GM12864 (cell line): ENCODE data around the gene SV2C.

Source experiments
- DNase-seq: peaks from one replicate; pipeline ENCODE4 v3.0.0-alpha.2; 2011; ENCODE audit warnings: low read depth
- H3K4me3 ChIP-seq: 2 replicates; pipeline ENCODE4 v1.5.1; 2011; ENCODE audit warnings: mild to moderate bottlenecking, low read depth, low read length, control low read depth
- CTCF ChIP-seq: IDR thresholded peaks from 2 replicates; pipeline ENCODE4 v1.5.1; 2011; ENCODE audit warnings: low read depth, mild to moderate bottlenecking, moderate library complexity, low read length, control low read depth, inconsistent platforms; ENCODE audit errors: missing control alignments

SV2C gene

DNA sequence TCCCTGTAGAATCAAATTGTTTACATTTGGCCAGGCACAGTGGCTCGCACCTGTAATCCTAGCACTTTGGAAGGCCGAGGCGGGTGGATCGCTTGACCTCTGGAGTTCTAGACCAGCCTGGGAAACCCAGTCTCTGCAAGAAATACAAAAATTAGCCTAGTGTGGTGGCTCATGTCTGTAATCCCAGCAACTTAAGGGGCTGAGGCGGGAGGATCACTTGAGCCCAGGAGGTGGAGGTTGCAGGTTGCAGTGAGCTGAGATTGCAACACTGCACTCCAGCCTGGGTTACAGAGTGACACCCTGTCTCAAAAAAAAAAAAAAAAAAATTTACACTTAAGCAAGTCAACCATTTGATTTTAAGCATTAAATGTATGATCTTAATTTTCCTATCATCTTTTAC, 302.4 kb downstream of the SV2C start:
- TF ChIP-seq CTCF: no peak
- DNase-seq: no peak
- no peak overlapping the region for H3K4me3 ChIP-seq

DNA sequence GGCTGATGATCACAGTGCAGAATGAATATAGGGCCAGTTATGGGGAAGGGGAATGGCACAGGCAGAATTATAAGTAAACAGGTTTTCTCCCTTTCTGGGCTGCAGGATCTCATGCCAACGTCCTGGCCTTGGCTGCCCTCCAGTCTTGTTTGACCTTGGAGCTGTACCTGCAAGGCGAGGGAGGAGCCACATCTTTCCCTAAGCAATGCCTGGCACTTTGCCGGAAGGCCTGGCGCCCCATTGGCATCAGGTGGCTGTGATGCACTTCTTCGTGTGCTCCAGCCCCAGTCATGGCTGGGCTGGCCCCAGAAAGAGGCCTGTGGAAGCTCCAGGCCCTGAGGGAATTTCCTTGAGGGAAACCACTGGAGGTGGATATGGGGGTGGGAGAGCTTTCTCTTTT, 303.2 kb downstream of the SV2C start:
- no peak overlapping the region for H3K4me3 ChIP-seq
- DNase-seq: no peak
- no peak for TF ChIP-seq CTCF

GRCh38 chr5:76388236-76388635, 305.1 kb downstream of the SV2C start:
- no peak overlapping the region for H3K4me3 ChIP-seq
- DNase-seq: no peak
- no peak for TF ChIP-seq CTCF

DNA sequence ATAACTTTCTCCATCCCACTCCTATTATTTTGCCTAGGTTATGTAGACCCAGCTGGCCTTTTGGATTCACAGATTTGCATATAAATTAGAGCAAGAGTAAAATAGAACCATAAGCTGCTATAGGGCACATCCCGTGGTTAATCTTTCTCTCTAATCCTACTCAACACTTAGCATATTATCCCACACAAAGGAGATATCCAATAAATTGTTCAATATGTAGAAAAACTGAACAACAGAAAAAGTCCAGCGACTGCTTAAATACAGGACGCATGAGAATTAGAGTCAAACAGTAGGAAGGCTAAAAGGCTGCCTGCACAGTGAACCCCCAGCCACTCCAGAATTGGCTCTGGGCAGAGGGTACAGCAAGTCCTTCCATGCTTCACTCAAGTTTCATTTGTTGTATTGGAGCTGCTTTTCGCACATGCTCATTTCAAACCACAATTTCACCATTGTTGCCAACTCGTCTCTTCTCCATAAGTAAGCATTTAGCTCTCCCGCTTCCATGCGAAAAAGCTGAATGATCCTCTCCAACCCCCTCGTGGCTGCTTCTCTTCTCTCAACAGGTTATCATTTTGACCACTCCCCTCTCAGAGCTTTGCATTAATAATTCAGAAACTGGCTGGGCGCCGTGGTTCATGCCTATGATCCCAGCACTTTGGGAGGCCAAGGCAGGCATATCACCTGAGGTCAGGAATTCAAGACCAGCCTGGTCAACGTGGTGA, 305.8 kb downstream of the SV2C start:
- no peak overlapping the region for H3K4me3 ChIP-seq
- no peak for DNase-seq
- TF ChIP-seq CTCF: no peak

DNA sequence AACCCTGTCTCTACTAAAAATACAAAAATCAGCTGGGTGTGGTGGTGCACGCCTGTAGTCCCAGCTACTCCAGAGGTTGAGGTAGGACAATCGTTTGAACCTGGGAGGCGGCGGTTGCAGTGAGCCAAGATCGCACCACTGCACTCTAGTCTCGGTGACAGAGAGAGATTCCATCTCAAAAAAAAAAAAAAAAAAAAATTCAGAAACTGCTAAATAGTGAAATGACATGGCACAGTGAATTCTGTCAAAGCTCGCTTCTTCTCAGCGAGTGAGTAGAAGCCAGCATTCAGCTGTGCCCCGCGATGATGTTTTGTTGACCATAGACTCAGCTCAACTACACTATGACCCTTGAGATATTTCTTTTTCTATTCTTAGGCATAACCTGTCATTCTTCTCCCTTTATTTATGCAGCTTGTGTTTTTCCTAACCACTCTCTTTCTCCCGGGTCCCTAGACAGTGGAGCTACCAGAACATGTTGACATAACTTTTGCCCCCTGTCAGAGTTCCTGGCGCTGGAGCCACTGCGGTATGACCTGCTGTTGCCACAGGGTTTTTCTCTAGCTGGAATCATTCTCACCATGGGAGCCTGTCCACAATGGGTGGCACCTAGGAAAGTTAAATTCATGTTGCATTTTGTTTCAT, 306.5 kb downstream of the SV2C start:
- no peak for TF ChIP-seq CTCF
- no peak overlapping the region for H3K4me3 ChIP-seq
- no peak for DNase-seq

DNA sequence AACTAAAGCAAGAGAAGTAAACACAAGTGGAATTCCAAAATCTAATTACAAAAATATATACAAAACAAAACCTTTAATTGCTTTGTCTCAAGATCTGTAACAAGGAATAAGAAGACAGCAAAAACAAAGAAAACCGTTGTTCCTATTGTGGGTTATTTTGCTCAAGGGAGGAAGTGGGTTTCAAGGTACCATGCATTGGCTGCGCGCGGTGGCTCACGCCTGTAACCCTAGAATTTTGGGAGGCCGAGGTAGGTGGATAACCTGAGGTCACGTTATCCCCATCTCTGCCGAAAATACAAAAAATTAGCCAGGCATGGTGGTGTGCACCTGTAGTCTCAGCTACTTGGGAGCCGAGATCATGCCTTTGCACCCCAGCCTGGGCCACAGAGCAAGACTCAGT, 307.8 kb downstream of the SV2C start:
- H3K4me3 ChIP-seq: no peak overlapping the region
- no peak for TF ChIP-seq CTCF

DNA sequence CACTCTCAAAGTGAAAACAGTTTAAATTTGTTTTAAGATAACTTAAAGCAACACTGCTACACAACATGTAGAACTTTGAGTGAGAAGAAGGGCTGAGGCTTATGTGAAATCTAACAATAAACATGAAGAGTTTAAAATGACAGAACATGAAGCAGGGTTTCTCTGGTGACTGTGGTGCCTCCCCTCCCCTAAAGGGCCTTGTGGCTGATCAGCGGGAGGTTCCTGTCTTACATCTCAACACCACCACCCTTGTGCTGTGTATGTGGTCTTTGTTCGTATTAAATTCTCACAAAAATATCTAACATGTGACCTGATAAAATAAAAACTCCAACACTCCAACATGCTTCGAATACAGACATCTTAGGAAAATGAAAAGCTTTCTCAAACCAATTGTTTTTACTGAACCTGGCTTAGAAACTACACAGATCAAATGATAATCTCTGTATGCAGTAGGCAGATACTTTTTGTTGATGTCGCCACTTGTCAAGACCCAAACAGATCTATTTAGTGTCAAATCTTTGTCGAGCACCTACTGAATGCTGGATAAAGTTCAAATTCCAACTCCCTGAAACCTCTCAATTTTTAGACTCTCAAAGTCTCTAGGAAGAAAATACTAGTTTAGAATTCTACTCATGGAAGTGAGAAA, 310.0 kb downstream of the SV2C start:
- no peak for DNase-seq
- H3K4me3 ChIP-seq: no peak overlapping the region
- no peak for TF ChIP-seq CTCF

More for the DNA sequence above, 307.8 kb downstream of the SV2C start:
- no peak for DNase-seq
